Muscle of back (tissue), 11 donors: ENCODE measurements around the gene SEC22C. TPM values are rescaled to one million over a fixed set of nuclear protein-coding genes. Genes with fewer than 3 reads are reported as not detected.

ENCODE experiments used
- DNase-seq, 3 donors: peaks; one replicate each; pipeline versions ENCODE4 v3.0.0 to v3.0.0-alpha.2; 2013
- polyA plus RNA-seq, 10 donors: library from polyadenylated mRNA; unstranded; fragments of 120-200 nt; gene quantifications; one replicate each; pipeline ENCODE4 v1.2.1, GENCODE V29; 2013; ENCODE audit not compliant: insufficient read length in 10 of 10

The SEC22C gene
- polyA plus RNA-seq, 10 donors = 18.4 to 27.8 (median 24.4) TPM

DNA sequence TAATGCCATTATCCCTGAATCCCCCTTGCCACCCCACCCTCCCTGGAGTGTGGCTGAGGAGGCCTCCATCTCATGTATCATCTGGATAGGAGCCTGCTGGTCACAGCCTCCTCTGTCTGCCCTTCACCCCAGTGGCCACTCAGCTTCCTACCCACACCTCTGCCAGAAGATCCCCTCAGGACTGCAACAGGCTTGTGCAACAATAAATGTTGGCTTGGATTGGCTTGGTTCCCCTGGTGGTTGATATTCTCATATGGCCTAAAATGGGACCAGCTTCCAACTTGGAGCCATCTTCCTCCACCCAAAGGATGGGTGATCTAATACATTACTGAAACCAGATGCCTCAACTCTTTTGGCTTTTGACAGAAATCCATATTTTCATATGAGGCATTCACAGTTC lies 44.4 kb downstream of the SEC22C start:
- no peak for DNase-seq

- no peak for DNase-seq
Measured at GRCh38 chr3:42535981-42536784, 45.6 kb downstream of the SEC22C start.

- DNase-seq = no peak
Measured at GRCh38 chr3:42533161-42533897, 48.4 kb downstream of the SEC22C start.

- no peak for DNase-seq
Measured at GRCh38 chr3:42532229-42532628, 49.5 kb downstream of the SEC22C start.

GRCh38 chr3:42531470-42531869 lies 50.3 kb downstream of the SEC22C start:
- DNase-seq = no peak

GRCh38 chr3:42530073-42530472 lies 51.7 kb downstream of the SEC22C start:
- DNase-seq = no peak

DNA sequence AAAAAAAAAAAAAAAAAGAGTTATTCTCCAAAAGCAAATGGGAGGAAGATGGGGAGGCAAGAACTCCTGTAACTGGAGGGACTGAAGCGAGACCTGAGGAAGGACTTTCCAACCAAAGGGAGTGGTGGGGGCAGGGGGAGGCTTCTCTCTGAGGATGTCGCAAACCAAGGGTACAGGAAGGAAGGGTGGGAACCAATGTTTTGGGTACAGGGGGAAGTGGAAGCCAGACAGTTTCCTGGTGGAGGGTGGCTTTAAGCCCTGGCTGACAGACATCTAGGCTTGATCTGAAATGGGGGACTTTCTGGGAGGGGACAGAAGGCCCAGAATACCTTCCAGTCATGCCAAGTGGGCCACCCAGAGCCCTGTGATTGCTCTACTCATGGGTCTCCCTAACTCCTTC lies 52.3 kb downstream of the SEC22C start:
- DNase-seq = no peak

DNA sequence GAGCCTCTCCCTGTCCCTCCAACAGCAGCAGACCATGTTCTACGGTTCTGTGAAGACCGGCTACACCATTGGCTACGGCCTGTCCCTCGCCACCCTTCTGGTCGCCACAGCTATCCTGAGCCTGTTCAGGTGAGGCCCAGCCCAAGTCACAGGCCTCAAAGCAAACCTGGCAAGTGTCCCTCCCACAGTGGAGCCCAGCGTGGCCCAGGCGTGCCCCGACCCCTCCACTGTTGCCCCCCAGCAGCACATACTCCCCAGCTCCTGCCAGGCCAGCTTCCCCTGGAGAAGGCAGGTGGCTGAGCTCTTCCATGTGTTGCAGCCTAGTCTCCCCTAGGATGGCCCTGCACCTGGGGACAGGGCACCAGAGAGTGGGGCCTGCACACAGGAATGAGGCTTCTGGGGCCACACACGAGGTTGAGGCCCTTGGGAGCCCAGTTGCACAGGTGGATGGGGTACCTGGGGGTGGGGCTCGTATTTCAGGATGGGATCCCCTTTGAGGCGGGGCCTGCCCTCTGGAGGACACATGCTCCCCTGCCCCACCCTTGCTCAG lies 54.3 kb downstream of the SEC22C start:
- no peak for DNase-seq

DNA sequence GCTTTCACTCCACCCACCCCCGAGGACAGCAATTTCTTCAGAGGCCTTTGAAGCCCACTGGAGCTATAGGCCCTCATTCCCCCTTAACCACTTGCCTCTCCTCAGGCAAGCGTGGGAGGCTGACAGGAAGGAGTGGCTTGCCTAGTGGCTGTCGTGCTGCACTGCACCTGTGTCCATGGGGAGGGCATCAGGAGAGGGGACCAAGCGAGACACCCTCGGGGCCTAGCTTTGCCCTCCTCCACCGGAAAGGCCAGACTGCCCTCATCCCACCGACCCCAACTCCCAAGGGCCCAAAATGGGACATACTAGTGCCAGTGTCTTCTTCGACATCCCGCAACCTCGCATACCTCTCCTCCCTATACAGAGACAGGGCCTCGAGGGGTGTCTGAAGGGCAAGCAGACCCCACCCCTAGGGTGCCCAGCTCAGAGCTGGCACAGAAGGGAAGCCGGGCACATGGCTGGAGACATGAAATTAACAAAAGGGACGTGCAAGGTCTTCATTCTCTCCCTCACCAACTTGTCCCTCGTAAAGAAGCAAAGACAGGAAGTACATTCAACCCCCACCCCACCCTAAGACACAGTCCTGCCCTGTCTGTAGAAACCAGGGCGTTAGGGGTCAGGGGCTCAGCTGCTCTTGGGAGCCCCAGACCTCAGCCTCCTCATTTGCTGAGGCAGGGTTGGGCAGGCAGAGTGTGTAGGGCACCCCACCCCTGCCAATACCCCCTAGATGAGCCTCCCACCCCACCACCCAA lies 55.0 kb downstream of the SEC22C start:
- DNase-seq = no peak

DNA sequence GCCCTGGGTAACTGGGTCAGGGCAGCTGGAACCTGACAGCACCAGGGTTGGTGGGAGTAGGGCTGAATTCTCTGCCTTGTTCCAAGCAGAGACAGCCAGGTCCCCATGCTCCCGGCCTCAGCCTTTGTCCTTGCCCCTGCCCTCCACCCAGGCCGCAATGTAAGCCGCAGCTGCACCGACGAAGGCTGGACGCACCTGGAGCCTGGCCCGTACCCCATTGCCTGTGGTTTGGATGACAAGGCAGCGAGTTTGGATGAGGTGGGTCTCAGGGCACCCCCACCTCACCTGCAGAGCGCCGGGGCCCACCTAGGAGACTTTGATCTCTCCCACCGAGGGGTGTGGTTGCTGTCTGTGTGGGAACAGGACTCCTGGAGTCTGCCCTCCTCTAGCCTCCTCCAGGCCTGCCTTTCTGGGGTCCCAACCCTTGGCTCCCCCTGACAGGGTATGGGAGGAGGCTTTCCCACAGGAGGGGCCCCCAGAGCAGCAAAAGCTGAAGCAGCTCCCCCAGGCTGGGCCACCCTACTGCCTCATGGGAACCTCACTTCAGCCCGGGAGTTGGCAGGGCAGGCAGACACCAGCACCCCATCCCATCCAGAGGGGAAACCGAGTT lies 55.9 kb downstream of the SEC22C start:
- DNase-seq = no peak

- DNase-seq = no peak
Measured at GRCh38 chr3:42525212-42525611, 56.6 kb downstream of the SEC22C start.

GRCh38 chr3:42524751-42525150 lies 57.0 kb downstream of the SEC22C start:
- DNase-seq = no peak

- DNase-seq = no peak
Measured at GRCh38 chr3:42520906-42521305, 60.9 kb downstream of the SEC22C start.

- DNase-seq = no peak
Measured at GRCh38 chr3:42520336-42520735, 61.4 kb downstream of the SEC22C start.

- no peak for DNase-seq
Measured at GRCh38 chr3:42519568-42519962, 62.2 kb downstream of the SEC22C start.

GRCh38 chr3:42518800-42519567 lies 62.8 kb downstream of the SEC22C start:
- DNase-seq = no peak

DNA sequence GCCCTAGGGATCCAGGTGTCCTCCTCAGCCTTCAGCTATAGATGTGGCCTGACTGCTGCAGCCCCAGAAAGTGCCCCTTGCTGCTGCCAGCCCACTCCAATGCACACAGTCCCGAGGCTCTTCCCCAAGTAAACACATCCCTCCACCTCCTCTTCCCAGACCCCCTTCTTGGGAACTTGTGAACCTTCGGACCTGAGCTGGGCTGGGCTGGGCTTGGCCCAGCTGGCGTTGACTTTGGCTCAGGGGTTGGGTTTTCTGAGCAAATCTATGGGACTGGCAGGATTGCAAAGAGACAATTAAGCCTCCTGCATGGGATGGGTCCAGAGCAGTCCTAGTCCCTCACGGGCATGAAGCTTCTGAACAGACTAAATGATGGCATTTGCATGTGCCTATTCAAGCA lies 64.7 kb downstream of the SEC22C start:
- DNase-seq = no peak

GRCh38 chr3:42516443-42516842 lies 65.3 kb downstream of the SEC22C start:
- no peak for DNase-seq

GRCh38 chr3:42515976-42516375 lies 65.8 kb downstream of the SEC22C start:
- no peak for DNase-seq

GRCh38 chr3:42515391-42515916 lies 66.3 kb downstream of the SEC22C start:
- DNase-seq = no peak

- DNase-seq = no peak
Measured at GRCh38 chr3:42514876-42515275, 66.9 kb downstream of the SEC22C start.
